ENCODE data around the gene RBP2. TPM values are rescaled to one million over a fixed set of nuclear protein-coding genes. Genes with fewer than 3 reads are reported as not detected.
"Not testable (repeated sequence)": the region's sequence is repeated elsewhere in the genome, so short reads cannot be mapped to it uniquely, and the experiment has no call there.

Gene RBP2
- polyA plus RNA-seq, 5 donors, result 0.51 to 1.0 (median 0.88) TPM

GRCh38 chr3:139444446-139444845 is 31.9 kb downstream of the RBP2 start:
- DNase-seq, result no peak

DNA sequence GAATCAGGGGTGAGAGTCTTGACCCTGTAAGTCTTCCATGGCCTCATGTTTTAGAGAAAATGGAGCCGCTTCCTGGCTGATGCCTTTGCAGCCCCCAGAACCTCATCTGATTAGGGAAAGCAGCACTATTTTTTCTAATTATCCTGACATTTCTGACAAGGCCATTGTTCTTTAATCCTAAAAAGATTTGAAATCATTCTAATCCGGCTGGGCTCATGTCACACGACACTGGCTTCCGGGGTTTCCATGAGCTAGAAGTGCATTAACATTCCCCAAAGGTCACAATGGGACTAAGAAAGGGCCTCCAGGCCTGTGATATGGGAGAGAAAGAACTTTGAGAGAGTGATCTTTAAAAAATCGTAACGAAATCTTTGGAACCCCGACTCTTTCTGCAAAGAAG is 33.1 kb downstream of the RBP2 start:
- DNase-seq, result no peak

- DNase-seq, result no peak
Observed at GRCh38 chr3:139441656-139442055, 34.7 kb downstream of the RBP2 start.

- DNase-seq, result no peak
Observed at GRCh38 chr3:139440639-139441556, 35.4 kb downstream of the RBP2 start.

DNA sequence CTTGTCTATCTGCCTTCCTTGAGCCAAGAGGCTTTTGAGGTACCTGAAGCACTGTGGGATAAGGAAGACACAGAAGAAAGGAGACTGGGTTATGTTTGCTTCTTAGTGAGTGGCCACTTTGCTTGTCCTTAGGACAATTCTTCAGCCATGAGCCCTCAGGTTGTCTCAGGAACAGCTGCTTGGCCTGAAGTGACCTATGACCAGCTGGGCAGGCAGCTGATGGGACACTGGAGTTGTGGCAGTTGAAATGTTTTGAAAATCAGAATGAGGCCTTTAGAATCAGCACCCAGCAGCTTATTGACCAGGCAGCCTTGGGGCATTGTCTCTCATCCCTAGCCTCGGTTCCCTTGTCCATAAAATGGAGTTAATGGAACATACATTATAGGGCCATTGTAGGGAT is 37.0 kb downstream of the RBP2 start:
- DNase-seq, result no peak

GRCh38 chr3:139434764-139435307 is 41.5 kb downstream of the RBP2 start:
- DNase-seq, result peak; percentile 38 to 48

DNA sequence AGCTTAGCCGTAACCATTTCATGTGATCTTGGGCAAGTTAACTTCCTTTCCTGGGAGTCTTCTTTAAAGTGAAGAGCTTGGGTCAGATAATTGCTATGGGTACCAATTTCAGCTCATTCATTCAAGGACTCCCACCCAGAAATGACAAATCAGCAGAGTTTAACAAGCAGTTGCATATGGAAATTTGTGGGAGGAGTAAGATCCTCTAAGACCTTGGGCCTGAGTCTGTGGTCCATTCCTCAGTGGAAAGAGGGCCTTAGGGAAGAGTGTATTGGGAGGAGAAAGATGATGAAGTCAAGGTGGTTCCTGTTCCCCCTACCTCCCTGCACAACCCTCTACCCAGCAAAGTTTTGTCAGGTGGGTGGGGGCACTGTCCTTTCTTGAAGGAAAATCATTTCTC is 42.1 kb downstream of the RBP2 start:
- no peak for DNase-seq

DNA sequence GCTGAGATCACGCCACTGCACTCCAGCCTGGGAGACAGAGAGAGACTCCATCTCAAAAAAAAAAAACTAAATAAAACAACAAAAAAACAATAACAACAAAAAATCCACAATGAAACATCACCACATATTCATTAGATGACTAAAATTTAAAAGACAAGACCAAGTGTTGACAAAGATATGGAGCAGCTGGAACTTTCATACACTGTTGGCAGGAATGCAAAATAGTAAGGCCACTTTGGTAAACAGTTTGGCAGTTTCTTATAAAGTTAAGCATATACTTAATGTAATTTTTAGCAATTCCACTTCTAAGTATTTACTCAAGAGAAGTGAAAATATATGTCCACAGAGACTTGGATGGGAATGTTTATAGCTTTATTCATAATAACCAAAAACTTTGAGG is 43.2 kb downstream of the RBP2 start:
- no peak for DNase-seq

DNA sequence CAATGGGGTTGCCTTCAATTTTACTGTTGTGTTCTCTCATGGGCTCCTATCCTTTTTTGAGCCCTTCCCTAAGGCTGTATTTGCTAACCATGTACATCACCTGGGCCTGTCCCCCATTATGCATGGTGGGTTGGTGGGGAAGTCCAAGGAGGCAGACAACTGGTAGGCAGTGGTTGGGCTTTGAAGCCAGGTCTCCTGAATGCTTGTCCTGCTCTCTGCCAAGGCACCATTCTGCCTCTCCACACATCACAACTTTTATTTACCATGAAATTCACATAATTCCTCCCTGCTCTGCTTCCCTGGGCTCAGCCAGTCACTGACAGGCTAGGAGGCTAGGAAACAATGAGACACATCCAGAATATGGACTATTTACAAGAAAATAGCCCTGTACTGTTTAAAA is 45.8 kb downstream of the RBP2 start:
- no peak for DNase-seq

DNA sequence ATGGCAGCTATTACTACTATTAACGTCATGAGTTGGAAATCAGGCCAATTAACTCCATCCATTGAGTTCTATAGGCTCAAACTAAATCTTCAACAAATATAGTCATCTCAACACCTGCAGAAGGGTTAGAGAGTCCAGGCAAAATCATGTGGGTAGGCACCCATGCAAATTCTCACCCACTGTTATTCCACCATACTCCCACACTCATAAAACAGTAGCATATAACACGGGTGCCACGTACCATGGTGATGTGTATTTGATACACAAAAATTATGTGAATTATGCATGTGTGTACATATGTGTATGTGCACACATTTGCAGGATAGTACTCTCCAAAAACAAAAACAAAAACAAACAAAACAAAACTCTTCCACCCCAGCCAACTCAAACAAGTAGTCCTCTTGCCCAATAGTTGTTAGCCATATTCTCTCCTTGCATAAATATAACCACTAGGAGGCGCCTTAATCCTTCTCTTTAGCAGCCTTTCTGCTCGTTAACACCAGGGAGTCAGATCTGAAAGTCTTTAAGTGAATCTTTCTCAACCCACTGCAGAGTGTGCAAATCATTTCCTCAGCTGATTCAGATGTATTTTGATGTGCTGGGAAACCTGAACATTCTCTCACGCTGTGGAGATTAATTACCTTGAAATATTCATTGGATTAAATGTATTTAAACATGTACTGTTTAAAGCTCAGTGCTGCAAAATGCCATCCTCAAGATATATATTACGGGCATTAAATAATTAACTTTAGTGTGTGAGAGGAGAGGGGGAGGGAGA is 48.8 kb downstream of the RBP2 start:
- peak; percentile 52 to 75 for DNase-seq

- no peak for DNase-seq
Observed at GRCh38 chr3:139425745-139426400, 50.4 kb downstream of the RBP2 start.

- DNase-seq, result no peak
Observed at GRCh38 chr3:139423232-139423631, 53.1 kb downstream of the RBP2 start.

DNA sequence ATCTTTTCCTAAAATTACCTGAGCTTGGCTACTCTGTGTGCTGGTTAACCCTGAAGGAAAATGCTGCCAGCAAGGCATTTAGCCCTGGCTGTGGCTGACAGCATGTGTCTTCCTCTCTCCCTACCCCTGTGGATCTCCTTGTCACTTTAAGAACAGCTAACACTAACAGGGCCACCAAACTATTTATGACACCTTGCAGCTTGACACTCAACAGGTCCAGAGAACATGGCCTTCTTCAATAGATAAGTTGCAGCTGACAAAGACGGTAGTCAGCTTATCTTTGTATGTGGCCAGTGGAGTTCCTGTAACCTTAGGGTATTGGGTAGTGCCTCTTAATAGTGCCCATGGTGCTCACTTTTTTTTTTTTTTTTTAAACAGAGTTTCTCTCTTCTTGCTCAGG is 54.9 kb downstream of the RBP2 start:
- DNase-seq, result no peak

DNA sequence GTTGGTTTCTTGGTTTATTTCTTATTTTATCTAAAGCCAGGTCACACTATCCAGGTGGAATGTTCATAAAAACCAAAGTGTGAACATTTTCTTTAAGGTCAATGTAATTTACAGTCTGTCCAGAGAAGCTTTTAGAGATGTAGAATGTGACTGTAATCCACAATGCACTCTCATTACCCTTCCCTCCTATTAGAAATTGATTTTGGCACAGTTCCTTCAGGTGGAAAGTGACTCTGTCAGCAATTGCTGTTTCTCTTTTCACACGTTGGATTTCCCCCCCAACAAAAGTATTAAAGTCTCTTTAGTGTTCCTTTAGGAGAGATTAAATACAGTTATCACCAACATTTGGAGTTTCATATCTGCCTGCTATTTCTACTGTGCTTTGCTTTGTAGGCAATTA is 55.3 kb downstream of the RBP2 start:
- no peak for DNase-seq

DNA sequence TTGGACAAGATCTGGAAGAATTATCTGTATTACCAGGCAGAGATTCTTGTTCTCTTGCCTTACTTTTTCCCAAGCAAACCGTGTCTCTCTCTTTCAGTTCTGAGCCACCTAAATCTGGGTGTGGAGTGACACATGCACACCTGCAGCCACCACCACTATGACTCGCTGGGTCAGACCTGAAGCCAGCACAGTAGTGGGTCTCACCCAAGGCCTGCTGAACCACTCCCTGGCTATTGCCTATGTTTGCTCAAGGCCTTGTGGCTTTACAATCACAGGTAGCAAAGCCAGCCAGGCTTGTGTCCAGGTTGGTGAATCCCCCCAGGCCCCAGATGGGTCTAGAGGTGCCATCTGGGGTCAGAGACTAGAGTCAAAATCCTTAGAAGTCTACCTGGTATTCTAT is 58.2 kb downstream of the RBP2 start:
- no peak for DNase-seq

DNA sequence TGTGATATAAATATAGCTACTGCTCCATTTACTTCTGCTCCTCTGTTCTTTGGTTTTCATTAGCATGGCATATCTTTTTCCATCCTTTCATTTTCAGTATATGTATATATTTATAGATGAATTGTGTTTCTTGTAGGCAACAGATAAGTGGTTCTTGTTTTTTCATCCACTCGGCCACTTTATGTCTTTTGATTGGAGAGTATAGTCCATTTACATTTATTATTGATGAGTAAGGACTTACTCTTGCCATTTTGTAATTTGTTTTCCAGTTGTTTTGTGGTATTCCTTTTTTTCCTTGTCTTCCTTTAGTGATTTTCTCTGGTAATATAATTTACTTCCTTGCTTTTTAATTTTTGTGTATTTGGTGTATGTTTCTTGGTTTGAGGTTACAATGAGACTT is 60.0 kb downstream of the RBP2 start:
- no peak for DNase-seq

GRCh38 chr3:139414608-139415224 is 61.6 kb downstream of the RBP2 start:
- no peak for DNase-seq

GRCh38 chr3:139412891-139413290 is 63.4 kb downstream of the RBP2 start:
- not testable (repeated sequence) for DNase-seq

Data from right lung (tissue), 5 donors.